GM06990 (cell line): ENCODE data around the gene TENM3.

Source experiments
- DNase-seq: peaks from one replicate; pipeline ENCODE4 v3.0.0-alpha.2; 2011; ENCODE audit not compliant: insufficient read length; ENCODE audit errors: extremely low read depth
- H3K27me3 ChIP-seq: replicated peaks from 2 replicates; pipeline ENCODE4 v1.6.0; 2011; ENCODE audit warnings: low read length; ENCODE audit not compliant: control insufficient read depth, insufficient read depth
- H3K36me3 ChIP-seq: 2 replicates; pipeline ENCODE4 v1.5.1; 2011; ENCODE audit warnings: low read length; ENCODE audit not compliant: control insufficient read depth, insufficient read depth
- H3K4me3 ChIP-seq: replicated peaks from 2 replicates; pipeline ENCODE4 v1.5.1; 2011; ENCODE audit warnings: low read depth, mild to moderate bottlenecking, control low read depth, low read length
- CTCF ChIP-seq: IDR thresholded peaks from 2 replicates; pipeline ENCODE4 v1.5.1; 2011; ENCODE audit warnings: low read length, control low read depth, mild to moderate bottlenecking, inconsistent platforms; ENCODE audit not compliant: insufficient read depth, poor library complexity, severe bottlenecking

Gene TENM3

GRCh38 chr4:182221987-182222386 is 21.2 kb upstream of the TENM3 start:
- Histone ChIP-seq H3K4me3 (no peak overlapping the region), H3K27me3 (no peaks in the 10 kb centered on the region), H3K36me3 (no peaks in the 10 kb centered on the region)
- no peak for TF ChIP-seq CTCF
- DNase-seq = no peak

GRCh38 chr4:182222766-182223165 is 20.4 kb upstream of the TENM3 start:
- Histone ChIP-seq H3K36me3 (no peaks in the 10 kb centered on the region), H3K4me3 (no peak overlapping the region), H3K27me3 (no peaks in the 10 kb centered on the region)
- DNase-seq = no peak
- no peak for TF ChIP-seq CTCF

- Histone ChIP-seq H3K36me3 (no peaks in the 10 kb centered on the region), H3K4me3 (no peak overlapping the region), H3K27me3 (no peaks in the 10 kb centered on the region)
- no peak for DNase-seq
- no peak for TF ChIP-seq CTCF
Measured at GRCh38 chr4:182223708-182224107, 19.5 kb upstream of the TENM3 start.

GRCh38 chr4:182224192-182224850 is 18.9 kb upstream of the TENM3 start:
- Histone ChIP-seq H3K4me3 (no peak overlapping the region), H3K36me3 (no peaks in the 10 kb centered on the region), H3K27me3 (no peaks in the 10 kb centered on the region)
- no peak for DNase-seq
- no peak for TF ChIP-seq CTCF

- DNase-seq = no peak
- TF ChIP-seq CTCF = no peak
- Histone ChIP-seq H3K27me3 (no peaks in the 10 kb centered on the region), H3K36me3 (no peaks in the 10 kb centered on the region), H3K4me3 (no peak overlapping the region)
Measured at GRCh38 chr4:182225257-182225852, 17.8 kb upstream of the TENM3 start.
